Stimulated activated CD4-positive, alpha-beta T cell treated with anti-CD3 and anti-CD28 coated beads, TNF-alpha, amount 100 ng/mL, for 24 hours (primary cell): ENCODE results near the gene CDC26.
"Not testable (repeated sequence)": the region's sequence is repeated elsewhere in the genome, so short reads cannot be mapped to it uniquely, and the experiment has no call there.

Experiments used
- DNase-seq, 3 experiments: peaks; one replicate each; pipeline ENCODE4 v3.0.0-alpha.2; 2020; ENCODE audit warnings: low read depth in 3 of 3

Gene CDC26

GRCh38 chr9:113238202-113238858 is 37.0 kb downstream of the CDC26 start:
- DNase-seq, result no peak

GRCh38 chr9:113237026-113237425 is 38.3 kb downstream of the CDC26 start:
- no peak for DNase-seq

GRCh38 chr9:113235701-113236255 is 39.6 kb downstream of the CDC26 start:
- not testable (repeated sequence) for DNase-seq

- DNase-seq, result no peak
Measured at GRCh38 chr9:113231701-113232100, 43.7 kb downstream of the CDC26 start.

- no peak for DNase-seq
Measured at GRCh38 chr9:113228130-113228665, 47.2 kb downstream of the CDC26 start.

- DNase-seq, result no peak
Measured at GRCh38 chr9:113227436-113227835, 47.9 kb downstream of the CDC26 start.

- no peak for DNase-seq
Measured at GRCh38 chr9:113223963-113224362, 51.4 kb downstream of the CDC26 start.

- no peak for DNase-seq
Measured at GRCh38 chr9:113222482-113222841, 52.9 kb downstream of the CDC26 start.

- no peak for DNase-seq
Measured at GRCh38 chr9:113221800-113222481, 53.4 kb downstream of the CDC26 start.

GRCh38 chr9:113221003-113221799 is 54.2 kb downstream of the CDC26 start, which contains the start of the genes FKBP15 and SLC31A1:
Gene FKBP15 (minus strand): TSS chr9:113221277. CDS start chr9:113221243, 34 bp downstream.
Gene SLC31A1 (plus strand): TSS chr9:113221544. CDS start chr9:113256149, 34,605 bp downstream.
- peak; percentile 91 to 97 (median 92) for DNase-seq

- no peak for DNase-seq
Measured at GRCh38 chr9:113220467-113221002, 54.8 kb downstream of the CDC26 start.

- no peak for DNase-seq
Measured at GRCh38 chr9:113219969-113220368, 55.4 kb downstream of the CDC26 start.

GRCh38 chr9:113219186-113219936 is 56.0 kb downstream of the CDC26 start:
- DNase-seq, result no peak
